ENCODE data around the gene PPP4R3C.
"Not testable (repeated sequence)": the region's sequence is repeated elsewhere in the genome, so short reads cannot be mapped to it uniquely, and the experiment has no call there.

PPP4R3C gene

DNA sequence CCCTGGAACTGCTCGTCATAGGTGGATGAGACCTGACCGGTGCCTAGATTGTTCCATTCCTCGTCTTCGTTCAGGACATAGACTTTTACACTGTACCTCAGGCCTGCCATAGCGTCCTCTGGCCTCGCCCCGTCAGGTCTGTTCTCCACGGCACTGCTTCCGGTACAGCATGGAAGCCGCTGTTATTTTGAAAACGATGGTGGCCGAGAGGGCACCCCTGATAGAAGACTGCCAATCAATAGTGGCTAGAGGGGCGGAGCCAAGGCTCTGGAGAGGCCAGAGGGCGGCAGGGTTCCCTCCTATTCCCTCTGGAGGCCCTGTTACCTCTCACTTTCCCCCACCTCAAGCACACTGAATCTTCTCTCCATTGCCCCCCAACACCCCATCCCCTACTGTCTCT is at the start of gene PPP4R3C:
TSS of gene PPP4R3C (minus strand) at position 155 of the 400 bp plus-strand sequence. CDS start at position 110, 45 bp downstream.
- no peak for DNase-seq (ENCODE audit: low read depth)

DNA sequence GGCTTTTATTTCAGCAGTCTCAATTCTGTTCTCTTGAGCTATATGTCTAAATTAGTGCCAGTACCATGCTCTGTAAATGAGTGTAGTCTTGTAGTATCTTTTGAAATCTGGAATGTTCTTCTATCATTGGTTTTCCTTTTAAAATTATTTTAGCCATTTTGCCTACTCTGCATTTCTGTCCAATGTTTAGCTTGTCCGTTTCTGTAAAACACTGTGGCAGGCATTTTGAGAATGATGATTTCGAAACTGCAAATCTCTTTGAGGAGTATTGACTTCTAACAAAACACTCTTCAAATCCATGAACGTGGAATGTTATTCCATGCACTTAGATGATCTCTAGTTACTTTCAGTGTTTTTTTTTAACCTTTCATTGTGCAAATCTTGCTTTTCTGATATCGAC is 28.3 kb upstream of the PPP4R3C start:
- no peak for DNase-seq (ENCODE audit: low read depth)

DNA sequence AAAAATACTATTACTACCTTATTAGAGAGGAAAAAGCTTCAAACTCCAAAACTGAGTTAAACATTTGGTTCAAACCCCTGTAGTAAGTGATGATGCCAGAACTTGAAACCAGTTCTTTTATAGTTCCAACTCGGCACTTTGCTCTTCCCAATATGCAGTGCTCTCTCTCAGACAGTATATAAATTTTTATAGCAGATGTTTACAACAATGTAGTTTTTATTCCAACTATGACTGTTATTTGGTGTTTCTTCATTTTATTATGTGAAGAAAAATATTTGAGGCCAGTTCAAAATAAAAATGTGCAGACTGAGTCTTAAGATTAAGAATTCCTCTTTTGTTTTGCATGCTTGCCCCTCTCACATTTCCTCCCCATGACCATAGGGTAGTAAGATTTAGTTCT is 2.9 kb upstream of the PPP4R3C start:
- DNase-seq (ENCODE audit: low read depth): no peak

DNA sequence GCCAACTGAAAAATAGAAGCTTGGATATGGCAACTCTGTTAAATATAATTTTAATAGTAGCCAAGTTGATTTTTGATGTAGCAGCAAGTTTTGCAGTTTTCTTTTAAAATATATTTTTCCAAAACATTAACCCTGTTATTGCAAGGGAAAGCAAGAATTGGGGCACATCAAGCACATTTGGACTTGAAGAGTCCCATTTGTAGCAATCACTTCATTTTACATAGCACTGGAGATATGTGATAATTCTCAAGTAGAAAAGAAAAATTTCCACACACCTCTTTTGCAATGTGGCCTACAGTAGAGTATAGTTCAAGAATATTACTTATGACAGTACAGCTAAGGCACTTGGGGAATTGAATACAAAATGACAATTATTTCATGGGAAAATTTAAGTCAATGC is 1.9 kb upstream of the PPP4R3C start:
- no peak for DNase-seq (ENCODE audit: low read depth)

DNA sequence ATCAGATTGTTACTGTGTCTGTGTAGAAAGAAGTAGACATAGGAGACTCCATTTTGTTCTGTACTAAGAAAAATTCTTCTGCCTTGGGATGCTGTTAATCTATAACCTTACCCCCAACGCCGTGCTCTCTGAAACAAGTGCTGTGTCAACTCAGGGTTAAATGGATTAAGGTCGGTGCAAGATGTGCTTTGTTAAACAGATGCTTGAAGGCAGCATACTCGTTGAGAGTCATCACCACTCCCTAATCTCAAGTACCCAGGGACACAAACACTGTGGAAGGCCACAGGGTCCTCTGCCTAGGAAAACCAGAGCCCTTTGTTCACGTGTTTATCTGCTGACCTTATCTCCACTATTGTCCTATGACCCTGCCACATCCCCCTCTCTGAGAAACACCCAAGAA is 4.0 kb downstream of the PPP4R3C start:
- not testable (repeated sequence) for DNase-seq (ENCODE audit: low read depth)

DNA sequence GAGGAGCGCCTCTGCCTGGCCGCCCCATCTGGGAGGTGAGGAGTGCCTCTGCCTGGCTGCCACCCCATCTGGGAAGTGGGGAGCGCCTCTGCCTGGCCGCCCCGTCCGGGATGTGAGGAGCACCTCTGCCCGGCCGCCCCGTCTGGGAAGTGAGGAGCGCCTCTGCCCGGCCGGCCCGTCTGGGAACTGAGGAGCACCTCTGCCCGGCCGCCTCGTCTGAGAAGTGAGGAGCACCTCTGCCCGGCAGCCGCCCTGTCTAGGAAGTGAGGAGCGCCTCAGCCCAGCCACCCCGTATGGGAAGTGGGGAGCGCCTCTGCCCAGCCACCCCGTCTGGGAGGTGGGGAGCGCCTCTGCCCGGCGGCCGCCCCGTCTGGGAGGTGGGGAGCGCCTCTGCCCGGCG is 4.6 kb downstream of the PPP4R3C start:
- not testable (repeated sequence) for DNase-seq (ENCODE audit: low read depth)

DNA sequence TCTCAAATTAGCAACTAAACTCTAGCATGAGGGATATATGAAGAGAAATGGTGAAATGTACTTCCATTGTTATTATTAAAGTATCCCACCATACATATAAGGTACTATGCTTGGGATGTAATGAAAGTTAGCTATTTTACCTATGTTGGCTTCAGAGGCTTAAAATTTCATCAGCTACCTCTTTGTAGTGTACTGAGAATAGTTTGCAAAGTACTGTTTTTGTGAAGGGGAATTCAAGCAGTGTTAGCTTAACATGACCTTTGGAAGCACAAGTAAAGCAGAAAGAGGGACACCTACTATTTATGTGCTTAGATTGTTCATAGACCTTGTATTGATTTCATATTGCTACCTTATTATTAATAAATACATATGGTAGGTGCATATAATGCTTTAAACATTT is 11.8 kb downstream of the PPP4R3C start:
- DNase-seq (ENCODE audit: low read depth): no peak

DNA sequence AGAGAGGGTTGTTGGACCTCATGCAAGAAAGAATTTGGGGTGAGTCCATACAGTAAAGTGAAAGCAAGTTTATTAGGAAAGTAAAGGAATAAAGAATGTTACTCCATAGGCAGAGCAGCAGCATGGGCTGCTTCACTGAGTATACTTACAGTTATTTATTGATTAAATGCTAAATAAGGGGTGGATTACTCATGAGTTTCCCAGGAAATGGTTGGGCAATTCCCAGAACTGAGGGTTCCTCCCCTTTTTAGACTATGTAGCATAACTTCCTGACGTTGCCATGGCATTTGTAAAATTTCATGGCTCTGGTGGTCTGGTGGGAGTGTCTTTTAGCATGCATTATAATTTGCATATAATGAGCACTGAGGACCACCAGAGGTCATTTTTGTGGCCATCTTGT is 16.7 kb downstream of the PPP4R3C start:
- DNase-seq (ENCODE audit: low read depth): no peak

DNA sequence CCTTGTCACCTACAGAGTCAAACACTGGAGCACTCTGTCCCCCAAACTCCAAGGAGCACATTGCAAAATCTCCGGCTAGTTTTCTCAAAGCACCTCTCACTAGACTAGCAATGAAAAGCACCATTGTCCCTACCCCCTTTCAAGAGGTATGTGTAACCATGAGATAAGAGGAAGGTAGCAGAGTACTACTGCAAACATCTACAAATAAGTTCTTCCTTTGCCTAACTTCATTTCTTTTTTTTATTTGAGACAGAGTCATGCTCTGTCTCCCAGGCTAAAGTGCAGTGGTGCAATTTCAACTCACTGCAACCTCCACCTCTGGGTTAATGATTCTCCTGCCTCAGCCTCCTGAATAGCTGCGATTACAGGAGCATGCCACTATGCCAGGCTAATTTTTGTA is 17.7 kb downstream of the PPP4R3C start:
- DNase-seq (ENCODE audit: low read depth): no peak

DNA sequence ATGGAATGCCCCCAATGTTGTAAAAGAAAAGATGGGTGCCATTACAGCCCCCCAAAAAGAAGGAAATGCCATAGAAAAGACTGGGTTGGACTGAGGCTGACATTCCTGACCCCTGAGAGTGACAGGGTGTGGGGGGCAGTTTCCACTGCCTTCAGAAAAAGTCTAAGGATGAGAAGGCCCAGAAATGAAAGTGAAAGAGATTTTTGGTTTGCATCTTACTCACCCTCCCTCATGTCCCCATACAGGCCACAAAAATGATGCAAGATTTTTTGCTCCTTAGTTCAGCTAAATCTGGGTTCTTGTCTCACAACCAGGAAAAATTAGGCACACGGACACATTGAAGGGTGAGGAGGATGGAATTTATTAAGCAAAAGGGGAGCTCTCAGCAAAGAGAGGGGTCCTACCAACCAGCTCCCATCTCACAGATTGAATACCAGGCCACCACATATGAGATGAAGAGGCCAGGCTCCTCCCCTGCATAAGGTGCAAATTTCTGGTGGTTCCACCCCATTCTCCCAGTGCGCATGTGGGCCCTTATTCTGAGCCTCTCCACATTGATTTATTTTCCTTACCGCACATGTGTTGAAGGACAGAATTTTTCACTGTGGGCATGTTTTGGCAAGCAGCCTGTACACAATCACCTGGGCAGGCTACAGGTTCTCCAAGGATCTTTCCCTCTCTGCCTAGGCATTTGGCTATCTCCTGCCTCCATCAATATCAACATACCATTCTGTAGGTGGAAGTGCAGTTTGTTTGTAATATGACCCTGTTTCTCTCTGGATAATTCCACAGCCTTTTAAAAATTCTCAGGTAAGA is 18.8 kb downstream of the PPP4R3C start:
- no peak for DNase-seq (ENCODE audit: low read depth)

DNA sequence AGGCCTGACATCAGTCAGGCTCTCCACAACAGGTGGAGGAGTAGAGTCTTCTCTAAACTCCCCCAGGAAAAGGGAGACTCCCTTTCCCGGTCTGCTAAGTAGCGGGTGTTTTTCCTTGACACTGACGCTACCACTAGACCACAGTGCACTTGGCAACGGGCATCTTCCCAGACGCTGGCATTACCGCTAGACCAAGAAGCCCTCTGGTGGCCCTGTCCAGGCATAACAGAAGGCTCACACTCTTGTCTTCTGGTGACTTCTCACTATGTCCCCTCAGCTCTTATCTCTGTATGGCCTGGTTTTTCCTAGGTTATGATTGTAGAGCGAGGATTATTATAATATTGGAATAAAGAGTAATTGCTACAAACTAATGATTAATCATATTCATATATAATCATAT is 20.7 kb downstream of the PPP4R3C start:
- DNase-seq (ENCODE audit: low read depth): not testable (repeated sequence)

DNA sequence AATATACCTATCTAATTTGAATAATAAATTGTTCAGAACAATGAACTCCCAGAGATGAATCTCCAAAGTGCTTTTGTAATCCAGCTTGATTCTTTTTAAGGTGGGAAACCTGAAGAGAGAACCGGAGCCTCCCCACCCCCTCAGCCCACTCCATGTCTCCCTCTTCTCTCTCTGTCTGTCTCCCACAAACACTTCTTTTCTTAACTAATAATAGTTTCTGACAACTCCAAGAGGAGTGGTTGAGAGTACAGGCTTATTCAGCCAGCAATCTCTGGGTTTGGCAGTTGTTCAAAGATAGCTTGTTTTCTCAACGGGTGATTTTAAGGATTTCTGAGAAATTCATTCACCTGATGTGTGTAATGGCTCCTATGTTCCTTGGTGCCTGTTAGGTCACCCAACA is 23.4 kb downstream of the PPP4R3C start:
- no peak for DNase-seq (ENCODE audit: low read depth)

DNA sequence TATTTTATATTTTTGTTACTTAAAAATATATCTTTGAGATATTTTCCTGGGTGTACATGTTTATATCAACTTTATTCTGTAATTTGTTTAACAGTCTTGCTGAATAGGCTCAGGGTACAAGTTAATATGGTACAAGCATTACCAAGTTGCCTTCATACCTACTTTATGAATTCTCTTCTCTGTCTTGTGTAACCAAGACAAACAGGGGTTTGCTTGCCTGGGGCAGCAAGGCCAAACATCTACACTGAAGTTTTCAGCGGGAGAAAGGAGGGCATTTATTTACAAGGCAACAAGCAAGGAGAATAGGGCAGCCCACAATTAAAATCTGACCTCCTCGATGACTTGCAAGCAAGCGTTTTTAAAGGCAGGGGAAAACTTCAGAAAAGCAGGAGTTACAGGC is 24.2 kb downstream of the PPP4R3C start:
- no peak for DNase-seq (ENCODE audit: low read depth)

DNA sequence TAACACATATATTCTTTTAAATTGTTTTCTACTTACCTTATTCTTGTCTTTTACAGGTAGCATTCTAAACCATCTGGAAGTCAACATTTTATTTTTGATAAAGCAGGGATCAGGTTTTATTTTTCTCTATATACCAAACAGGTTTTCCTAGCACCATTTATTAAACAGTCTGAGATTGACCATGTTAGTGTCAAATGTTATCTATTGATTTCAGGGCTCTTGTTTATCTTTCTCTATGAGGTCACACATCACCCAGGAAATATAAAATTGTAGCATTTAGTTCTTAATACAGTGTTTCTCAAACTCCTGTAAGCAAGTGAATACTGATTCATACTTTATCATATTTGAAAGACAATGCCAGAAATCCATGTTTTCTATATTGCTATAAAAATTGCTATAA is 28.1 kb downstream of the PPP4R3C start:
- no peak for DNase-seq (ENCODE audit: low read depth)

Measured in CMK (cell line).